Measurements from ENCODE around the gene MCF2L. TPM values are rescaled to one million over a fixed set of nuclear protein-coding genes. Genes with fewer than 3 reads are reported as not detected.

The MCF2L gene
- total RNA-seq, 1 donor from 2014 or later = 38.9 TPM

- intact Hi-C loops (cut with DNase I) = no loop called here
- no peak for DNase-seq (ENCODE audit: low spot score)
Observed at GRCh38 chr13:113005997-113006396, 37.0 kb downstream of the MCF2L start.

GRCh38 chr13:113006660-113007059 is 37.6 kb downstream of the MCF2L start:
- intact Hi-C loops (cut with DNase I) = no loop called here
- no peak for DNase-seq (ENCODE audit: low spot score)

- DNase-seq (ENCODE audit: low spot score) = no peak
- intact Hi-C loops (cut with DNase I) = loop anchor here (2.0 kb wide), 1 partner anchor 14 kb away; no protein-coding TSS in a partner anchor
Observed at GRCh38 chr13:113008851-113009250, 39.8 kb downstream of the MCF2L start.

- intact Hi-C loops (cut with DNase I) = loop anchor here (2.0 kb wide), 1 partner anchor 13 kb away; no protein-coding TSS in a partner anchor
- no peak for DNase-seq (ENCODE audit: low spot score)
Observed at GRCh38 chr13:113009743-113010509, 40.9 kb downstream of the MCF2L start.

- intact Hi-C loops (cut with DNase I) = no loop called here
Observed at GRCh38 chr13:113010510-113010865, 41.5 kb downstream of the MCF2L start.

GRCh38 chr13:113013303-113013702 is 44.3 kb downstream of the MCF2L start:
- intact Hi-C loops (cut with DNase I) = no loop called here
- no peak for DNase-seq (ENCODE audit: low spot score)

More at GRCh38 chr13:113010510-113010865, 41.5 kb downstream of the MCF2L start:
- DNase-seq (ENCODE audit: low spot score) = no peak

- intact Hi-C loops (cut with DNase I) = no loop called here
- DNase-seq (ENCODE audit: low spot score) = no peak
Observed at GRCh38 chr13:113013878-113014751, 45.1 kb downstream of the MCF2L start.

- DNase-seq (ENCODE audit: low spot score) = no peak
- intact Hi-C loops (cut with DNase I) = no loop called here
Observed at GRCh38 chr13:113014752-113015745, 46.0 kb downstream of the MCF2L start.

GRCh38 chr13:113015826-113016525 is 47.0 kb downstream of the MCF2L start:
- intact Hi-C loops (cut with DNase I) = no loop called here
- no peak for DNase-seq (ENCODE audit: low spot score)

GRCh38 chr13:113016526-113017295 is 47.7 kb downstream of the MCF2L start:
- intact Hi-C loops (cut with DNase I) = no loop called here

GRCh38 chr13:113017506-113018215 is 48.6 kb downstream of the MCF2L start:
- intact Hi-C loops (cut with DNase I) = no loop called here
- no peak for DNase-seq (ENCODE audit: low spot score)

More at GRCh38 chr13:113016526-113017295, 47.7 kb downstream of the MCF2L start:
- DNase-seq (ENCODE audit: low spot score) = no peak

- DNase-seq (ENCODE audit: low spot score) = no peak
- intact Hi-C loops (cut with DNase I) = no loop called here
Observed at GRCh38 chr13:113018676-113019465, 49.9 kb downstream of the MCF2L start.

GRCh38 chr13:113020323-113021080 is 51.5 kb downstream of the MCF2L start:
- intact Hi-C loops (cut with DNase I) = no loop called here
- no peak for DNase-seq (ENCODE audit: low spot score)

GRCh38 chr13:113021391-113021790 is 52.4 kb downstream of the MCF2L start:
- intact Hi-C loops (cut with DNase I) = no loop called here

GRCh38 chr13:113021811-113022210 is 52.8 kb downstream of the MCF2L start:
- intact Hi-C loops (cut with DNase I) = loop anchor here (2.0 kb wide), 1 partner anchor 13 kb away; no protein-coding TSS in a partner anchor
- DNase-seq (ENCODE audit: low spot score) = no peak

More at GRCh38 chr13:113021391-113021790, 52.4 kb downstream of the MCF2L start:
- DNase-seq (ENCODE audit: low spot score) = no peak

- no peak for DNase-seq (ENCODE audit: low spot score)
- intact Hi-C loops (cut with DNase I) = loop anchor here (2.0 kb wide), 1 partner anchor 14 kb away; no protein-coding TSS in a partner anchor
Observed at GRCh38 chr13:113022391-113022744, 53.4 kb downstream of the MCF2L start.

All from cardiac septum (tissue), 1 donor.